COLO668 (cell line): ENCODE data around the gene TMEM178B.
"Not testable (repeated sequence)": the region's sequence is repeated elsewhere in the genome, so short reads cannot be mapped to it uniquely, and the experiment has no call there.

Experiments
- DNase-seq: peaks from one replicate; lab custom pipeline; 2025; ENCODE audit not compliant: unreplicated experiment; lab: John Stamatoyannopoulos, UW

The TMEM178B gene

GRCh38 chr7:141073173-141073640 is 657 bp upstream of the TMEM178B start:
- DNase-seq, result peak; percentile 74

GRCh38 chr7:141074162-141074991 is 513 bp downstream of the TMEM178B start:
- DNase-seq, result peak; percentile 87

DNA sequence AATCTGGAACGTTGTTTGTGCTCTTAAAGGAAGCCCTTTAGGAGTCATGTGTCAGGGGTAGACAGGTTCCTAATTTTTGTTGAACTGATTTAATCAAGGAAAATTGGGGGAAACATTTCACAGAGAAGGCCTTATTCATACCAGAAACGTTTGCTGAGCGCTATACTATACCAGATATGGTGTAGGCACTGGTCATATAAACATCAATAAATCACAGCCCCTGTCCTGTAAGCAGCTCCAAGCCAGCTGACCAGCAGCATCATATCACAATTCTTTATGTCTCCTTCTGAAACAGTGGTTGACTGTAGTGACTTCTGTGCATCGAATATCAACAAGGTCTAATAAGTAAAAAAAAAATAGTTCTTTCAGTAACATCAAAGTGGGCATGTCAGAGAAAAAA is 1.1 kb downstream of the TMEM178B start:
- DNase-seq, result no peak

DNA sequence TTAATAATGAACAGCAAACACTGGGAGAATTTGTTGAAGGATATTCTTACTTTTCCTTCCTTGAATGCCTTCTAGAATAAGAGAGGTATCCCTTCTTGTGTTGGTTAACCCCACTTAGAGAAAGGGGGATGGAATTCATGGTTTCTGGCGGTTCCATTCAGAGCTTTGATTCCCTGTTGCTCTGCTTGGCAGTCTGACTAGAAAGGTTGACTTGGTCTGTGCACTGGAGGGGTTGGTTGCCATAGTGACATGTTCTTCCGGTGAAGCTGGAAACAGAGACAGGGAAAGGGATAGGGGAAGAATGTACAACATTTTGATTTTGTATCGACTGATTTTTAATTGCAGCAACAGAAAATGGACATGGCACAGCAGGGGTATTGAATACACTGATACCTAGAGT is 2.5 kb downstream of the TMEM178B start:
- DNase-seq, result peak; percentile 41

DNA sequence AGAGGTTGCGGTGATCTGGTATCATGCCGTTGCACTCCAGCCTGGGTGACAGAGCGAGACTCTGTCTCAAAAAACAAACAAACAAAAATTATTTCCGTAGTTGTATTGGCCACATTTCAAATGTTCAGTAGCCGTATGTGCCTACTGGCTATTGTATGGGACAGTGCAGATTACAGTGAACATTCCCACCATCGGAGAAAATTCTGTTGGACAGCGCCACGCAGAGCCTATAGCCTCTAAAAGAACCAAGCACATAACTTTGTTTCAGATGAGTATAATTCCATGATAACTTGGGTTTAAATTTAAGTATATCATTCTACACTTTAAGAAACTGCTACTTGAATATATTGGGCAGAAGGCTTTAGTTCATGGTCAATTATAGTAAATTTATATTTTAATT is 5.4 kb downstream of the TMEM178B start:
- no peak for DNase-seq

DNA sequence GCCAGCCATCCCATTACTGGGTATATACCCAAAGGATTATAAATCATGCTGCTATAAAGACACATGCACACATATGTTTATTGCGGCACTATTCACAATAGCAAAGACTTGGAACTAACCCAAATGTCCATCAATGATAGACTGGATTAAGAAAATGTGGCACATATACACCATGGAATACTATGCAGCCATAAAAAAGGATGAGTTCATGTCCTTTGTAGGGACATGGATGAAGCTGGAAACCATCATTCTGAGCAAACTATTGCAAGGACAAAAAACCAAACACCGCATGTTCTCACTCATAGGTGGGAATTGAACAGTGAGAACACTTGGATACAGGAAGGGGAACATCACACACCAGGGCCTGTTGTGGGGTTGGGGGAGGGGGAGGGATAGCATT is 15.6 kb downstream of the TMEM178B start:
- not testable (repeated sequence) for DNase-seq

DNA sequence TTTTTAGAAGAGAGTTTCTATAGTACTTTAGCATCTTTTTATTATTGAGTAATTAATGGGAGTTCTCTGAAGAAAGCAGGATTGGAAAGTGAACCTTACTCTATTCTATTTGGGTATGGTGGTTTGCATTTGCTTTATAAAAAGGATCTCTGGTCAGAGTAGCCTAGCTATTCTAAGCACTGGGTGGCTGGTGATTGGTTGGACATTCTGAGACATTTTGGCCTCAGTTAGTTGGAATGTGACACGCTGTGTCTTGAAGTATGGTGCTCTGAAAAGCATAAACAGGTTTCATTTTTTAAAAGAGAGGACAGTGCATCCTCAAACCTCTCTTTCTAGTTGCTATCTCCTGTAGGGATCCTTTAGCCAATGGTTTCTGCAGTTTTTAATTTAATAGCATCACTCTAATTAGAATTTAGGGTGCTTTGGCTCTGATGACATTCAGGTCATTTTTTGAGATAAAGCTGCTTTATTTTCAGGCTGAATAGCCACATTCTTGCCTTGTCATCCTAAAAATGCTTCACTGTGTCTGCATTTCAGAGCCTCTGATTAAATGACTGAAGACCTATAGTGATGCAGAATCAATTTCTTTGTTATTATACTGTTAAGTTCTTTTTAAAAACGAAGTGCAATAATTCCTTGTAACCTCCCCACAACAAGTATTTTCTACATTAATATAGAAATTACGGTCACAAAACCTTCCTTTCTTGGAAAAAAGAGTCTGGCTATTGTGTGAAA is 20.6 kb downstream of the TMEM178B start:
- DNase-seq, result no peak

DNA sequence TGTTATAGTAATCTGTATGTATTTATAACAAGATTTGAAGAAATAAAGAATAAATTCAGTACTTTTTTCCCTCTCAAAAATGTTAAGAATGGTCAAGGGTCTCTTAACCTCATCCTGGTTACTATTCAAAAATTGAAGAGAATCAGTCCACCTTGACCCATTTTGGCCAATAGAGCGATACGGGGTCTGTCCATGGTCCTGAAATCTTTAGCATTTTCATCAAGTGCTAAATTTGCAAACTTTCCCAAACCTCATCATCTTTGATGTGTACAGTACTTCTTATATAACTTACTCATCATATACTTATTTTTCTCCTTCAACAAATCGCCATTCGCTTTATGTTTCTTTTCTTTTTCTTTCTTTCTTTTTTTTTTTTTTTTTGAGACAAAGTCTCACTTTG is 23.6 kb downstream of the TMEM178B start:
- no peak for DNase-seq

DNA sequence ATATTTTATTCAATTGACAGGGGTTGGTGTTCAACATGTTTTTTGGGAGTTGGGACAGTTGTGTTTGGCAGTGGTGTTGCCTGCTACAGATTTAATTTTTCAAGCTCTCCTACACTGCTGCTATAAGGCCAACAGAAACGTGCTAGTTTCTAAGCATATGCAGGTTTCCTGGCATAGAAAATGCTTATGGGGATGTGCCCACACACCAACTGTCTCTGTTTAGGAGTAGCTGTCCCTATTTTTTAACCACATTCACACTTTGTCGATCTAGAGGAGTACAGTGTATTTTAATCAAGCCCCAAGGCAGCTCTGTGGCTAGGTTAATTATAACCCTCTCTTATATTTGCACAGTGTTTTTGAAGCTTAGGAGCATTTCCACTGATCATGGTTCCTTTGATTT is 28.6 kb downstream of the TMEM178B start:
- DNase-seq, result no peak

GRCh38 chr7:141103847-141104429 is 30.1 kb downstream of the TMEM178B start:
- no peak for DNase-seq

GRCh38 chr7:141113131-141113530 is 39.3 kb downstream of the TMEM178B start:
- no peak for DNase-seq

GRCh38 chr7:141114029-141114664 is 40.3 kb downstream of the TMEM178B start:
- peak; percentile 21 for DNase-seq

GRCh38 chr7:141115965-141116364 is 42.1 kb downstream of the TMEM178B start:
- DNase-seq, result peak; percentile 61

GRCh38 chr7:141116661-141117060 is 42.8 kb downstream of the TMEM178B start:
- DNase-seq, result not testable (repeated sequence)

DNA sequence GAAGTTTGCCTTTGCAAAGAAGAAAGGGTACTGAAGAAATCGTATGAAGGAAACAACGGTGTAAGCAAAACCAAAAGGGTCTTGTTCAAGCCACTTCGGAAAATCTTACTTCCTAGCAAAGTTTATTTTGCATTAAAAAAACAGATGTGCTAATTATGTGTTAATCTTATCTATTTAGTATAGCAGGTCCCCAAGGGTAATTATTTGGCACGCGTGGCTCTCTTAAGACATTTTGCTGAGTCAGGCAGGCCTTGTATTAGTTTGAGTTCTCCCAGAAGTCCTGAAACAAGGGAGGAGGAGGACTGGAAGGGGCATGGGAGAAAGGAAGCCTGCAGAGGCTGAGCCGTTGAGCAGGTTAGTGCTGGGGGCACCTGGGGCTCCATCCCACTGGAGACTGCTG is 44.9 kb downstream of the TMEM178B start:
- no peak for DNase-seq

DNA sequence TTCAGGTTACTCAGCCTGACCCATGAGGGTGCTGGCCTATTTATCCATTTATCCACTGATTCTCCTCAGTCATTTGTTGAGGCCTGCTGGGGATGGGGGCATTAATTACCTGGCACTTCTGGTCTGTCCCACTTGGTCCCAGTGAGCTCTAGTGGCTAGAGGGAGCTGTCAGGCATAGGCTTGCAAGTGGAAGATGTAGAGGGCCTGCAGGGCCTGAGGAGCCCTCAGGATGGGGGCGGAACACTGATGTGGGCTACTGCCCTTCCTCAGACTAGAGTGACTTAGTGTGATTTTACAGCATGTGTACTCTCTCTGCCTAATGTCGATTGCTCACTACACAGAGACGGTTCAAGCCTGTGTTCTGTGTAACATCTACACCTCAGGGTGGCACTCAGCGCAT is 45.3 kb downstream of the TMEM178B start:
- DNase-seq, result no peak

GRCh38 chr7:141122736-141123135 is 48.9 kb downstream of the TMEM178B start:
- DNase-seq, result no peak

GRCh38 chr7:141123522-141123921 is 49.7 kb downstream of the TMEM178B start:
- DNase-seq, result no peak

DNA sequence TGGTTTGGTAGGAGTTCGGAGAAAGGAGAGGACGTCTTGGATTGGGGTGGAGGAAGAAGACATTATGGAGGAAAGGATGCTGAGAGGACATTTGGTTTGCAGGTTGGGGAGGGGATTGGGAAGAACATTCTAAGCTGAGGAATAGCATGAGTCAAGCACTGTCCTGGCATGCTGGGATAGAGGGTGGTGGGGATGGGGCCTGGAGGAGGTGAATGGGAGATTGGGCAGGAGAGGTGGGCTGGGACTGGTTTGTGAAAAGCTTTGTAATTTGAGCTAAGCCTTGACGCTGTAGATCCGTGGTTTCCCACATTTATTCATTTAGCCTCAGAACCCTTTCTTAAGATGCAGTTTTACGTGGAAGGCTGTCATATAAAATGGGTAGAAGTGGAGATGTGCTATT is 52.2 kb downstream of the TMEM178B start:
- DNase-seq, result no peak

- no peak for DNase-seq
Measured at GRCh38 chr7:141128506-141128905, 54.6 kb downstream of the TMEM178B start.

DNA sequence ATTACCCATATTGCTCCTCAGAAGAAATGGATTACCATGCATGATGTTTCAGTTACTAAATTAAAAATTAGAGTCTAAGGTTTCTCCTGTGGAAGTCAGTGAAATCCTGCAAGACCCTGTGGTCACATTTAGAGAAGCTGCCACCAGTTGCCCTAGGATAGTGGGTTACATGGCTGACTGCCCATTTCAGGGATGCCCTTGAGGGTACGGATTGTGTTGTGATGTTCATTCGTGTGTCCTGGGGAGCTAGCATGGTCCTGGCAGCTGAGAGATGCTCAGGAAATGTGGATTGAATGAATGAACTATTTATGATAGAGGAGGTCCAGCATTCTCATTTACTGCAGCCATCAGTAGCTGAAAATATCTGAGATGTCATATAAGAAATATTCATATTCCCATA is 55.1 kb downstream of the TMEM178B start:
- no peak for DNase-seq
